HepG2 (cell line): ENCODE measurements around the gene NKD1. TPM values are rescaled to one million over a fixed set of nuclear protein-coding genes. Genes with fewer than 3 reads are reported as not detected.

Experiments
- ATAC-seq: fragments of 200-7000 bp; cut with Tn5 transposase; 3 replicates; pipeline ENCODE4 v1.9.1; 2020; ENCODE audit warnings: mild to moderate bottlenecking, moderate library complexity
- BruUV-seq: library from RNA; stranded (reverse); fragments of 400-500 nt; replicated peaks from 2 replicates; lab custom pipeline; 2021; lab: Mats Ljungman, UMichigan
- CTCF ChIA-PET: fragments of 300-600 bp; formaldehyde crosslinking; extraction: SDS; loops from one replicate; lab custom pipeline; 2021; ENCODE audit warnings: low total read pairs, inconsistent platforms, low intra/inter-chr PET ratio; lab: Yijun Ruan, JAX
- POLR2A ChIA-PET: fragments of 350-600 bp; sonication (Branson Sonifier 250); formaldehyde crosslinking; loops from one replicate; lab custom pipeline; 2020; ENCODE audit warnings: antibody characterized with exemption, inconsistent platforms; lab: Yijun Ruan, JAX
- DNase-seq: peaks from one replicate; pipeline ENCODE4 v3.0.0-alpha.2; 2015; ENCODE audit warnings: low spot score
- FAIRE-seq: peaks from 3 replicates; lab custom pipeline; 2011; peaks lifted over from hg19 to GRCh38; lab: Jason Lieb, UNC
- H2AFZ ChIP-seq: one replicate; pipeline ENCODE4 v1.6.1; 2011; ENCODE audit warnings: low read length, inconsistent platforms
- H3K27ac ChIP-seq: fragments of 300-600 bp; 3 replicates; pipeline ENCODE4 v1.8.0; 2011; ENCODE audit warnings: mixed run types, mild to moderate bottlenecking, mixed read lengths, low read length, inconsistent platforms; ENCODE audit not compliant: insufficient read depth; ENCODE audit errors: extremely low read length
- H3K27me3 ChIP-seq, 2 experiments: fragments of 200-600 bp in 1 of 2; 2 replicates in 1 of 2; 3 replicates in 1 of 2; pipeline versions ENCODE4 v1.6.0 to v1.8.0; 2011; ENCODE audit warnings: low read length in 2 of 2, mild to moderate bottlenecking in 2 of 2, moderate library complexity in 2 of 2, inconsistent platforms in 1 of 2; ENCODE audit not compliant: insufficient read depth in 2 of 2, control insufficient read depth in 1 of 2
- H3K36me3 ChIP-seq, 2 experiments: fragments of 200-600 bp in 1 of 2; replicated peaks in 1 of 2; 2 replicates in 1 of 2; 3 replicates in 1 of 2; pipeline versions ENCODE4 v1.5.1 to v1.8.0; 2011; ENCODE audit warnings: low read length in 2 of 2, inconsistent platforms in 1 of 2; ENCODE audit not compliant: insufficient read depth in 2 of 2, control insufficient read depth in 1 of 2
- H3K4me1 ChIP-seq: 2 replicates; pipeline ENCODE4 v1.5.1; 2012; ENCODE audit warnings: low read length, inconsistent platforms; ENCODE audit not compliant: insufficient read depth
- H3K4me2 ChIP-seq: 2 replicates; pipeline ENCODE4 v1.6.0; 2011; ENCODE audit warnings: low read depth, low read length, inconsistent platforms
- H3K4me3 ChIP-seq, 3 experiments: fragments of 200-600 bp in 1 of 3; sonication (generic), shearing (Covaris generic) in 1 of 3; replicated peaks in 1 of 3; 2 replicates each; pipeline ENCODE4 v1.5.1; 2011 to 2016; ENCODE audit warnings: low read length in 3 of 3, inconsistent platforms in 2 of 3, low read depth in 2 of 3, mild to moderate bottlenecking in 2 of 3, control low read depth in 1 of 3, mixed read lengths in 1 of 3; ENCODE audit not compliant: insufficient read depth in 1 of 3
- H3K79me2 ChIP-seq: one replicate; pipeline ENCODE4 v1.6.1; 2011; ENCODE audit warnings: low read length, inconsistent platforms; ENCODE audit not compliant: insufficient read depth
- H3K9ac ChIP-seq: 2 replicates; pipeline ENCODE4 v1.6.0; 2011; ENCODE audit warnings: mild to moderate bottlenecking, low read depth, low read length, inconsistent platforms; ENCODE audit not compliant: insufficient read depth
- H3K9me3 ChIP-seq: 2 replicates; pipeline ENCODE4 v1.5.1; 2012; ENCODE audit warnings: mild to moderate bottlenecking, low read length
- H4K20me1 ChIP-seq: 2 replicates; pipeline ENCODE4 v1.6.0; 2011; ENCODE audit warnings: inconsistent platforms, mild to moderate bottlenecking, low read length, moderate library complexity; ENCODE audit not compliant: insufficient read depth
- ARID2 ChIP-seq: sonication (generic); formaldehyde crosslinking; IDR thresholded peaks from 2 replicates; pipeline ENCODE4 v1.8.1; 2022; ENCODE audit warnings: mild to moderate bottlenecking, missing genetic modification reagents, borderline replicate concordance
- ATF3 ChIP-seq: sonication (generic); formaldehyde crosslinking; IDR thresholded peaks from 2 replicates; pipeline ENCODE4 v1.4.0; 2020; ENCODE audit warnings: missing genetic modification reagents
- BCL6 ChIP-seq: IDR thresholded peaks from 2 replicates; pipeline ENCODE4 v1.6.1; 2016; ENCODE audit warnings: missing genetic modification reagents, missing compliant biosample characterization
- HMG20A ChIP-seq: IDR thresholded peaks from 2 replicates; pipeline ENCODE4 v1.6.1; 2016; ENCODE audit warnings: borderline replicate concordance
- KAT8 ChIP-seq: IDR thresholded peaks from 2 replicates; pipeline ENCODE4 v1.6.1; 2016; ENCODE audit warnings: missing genetic modification reagents, missing compliant biosample characterization
- MAFF ChIP-seq: IDR thresholded peaks from 2 replicates; pipeline ENCODE4 v1.6.1; 2011; ENCODE audit warnings: low read depth, low read length, improper control_type of control experiment
- NR2F2 ChIP-seq: IDR thresholded peaks from 2 replicates; pipeline ENCODE4 v1.6.1; 2012; ENCODE audit warnings: low read depth, inconsistent platforms, borderline replicate concordance
- TEAD3 ChIP-seq: optimal IDR thresholded peaks from 2 replicates; pipeline ENCODE3; 2016; ENCODE audit warnings: borderline replicate concordance
- ZBTB38 ChIP-seq: sonication (generic); formaldehyde crosslinking; IDR thresholded peaks from 2 replicates; pipeline ENCODE4 v1.5.1; 2020; ENCODE audit warnings: mild to moderate bottlenecking, missing genetic modification reagents
- ZUFSP ChIP-seq: sonication (generic); formaldehyde crosslinking; IDR thresholded peaks from 2 replicates; pipeline ENCODE4 v1.9.0; 2021; ENCODE audit warnings: missing genetic modification reagents, mild to moderate bottlenecking, borderline replicate concordance
- WGBS: methylation state at CpG from one replicate; pipeline ENCODE4 v1.1.6; 2017; ENCODE audit warnings: low lambda C conversion rate; 5-methylcytosine and 5-hydroxymethylcytosine counted together
- in situ Hi-C: cut with HindIII; loops from 2 replicates; pipeline ENCODE4 v1.10.0; 2017; ENCODE audit warnings: low pct_unique_long_range_greater_than_20kb; ENCODE audit not compliant: extremely low pct_ligation_motif_present
- intact Hi-C: fragments of 100-400 bp; cut with micrococcal nuclease; formaldehyde crosslinking; loops from one replicate; pipeline ENCODE4 v1.10.0; 2022; ENCODE audit not compliant: unreplicated experiment
- polyA plus RNA-seq, 8 experiments: library from polyadenylated mRNA; depleted of rRNA in 3 of 8; stranded (reverse) in 7 of 8; unstranded in 1 of 8; fragments of >200 nt; fragmentation: Illumina TruSeq in 4 of 8; extraction: Trizol in 4 of 8; gene quantifications; 2 replicates each; pipeline versions ENCODE4 v1.2.1 to v1.2.3, GENCODE V29; 2011 to 2016; ENCODE audit warnings: low read depth in 4 of 8, missing spikeins in 1 of 8, mixed read lengths in 1 of 8; ENCODE audit not compliant: insufficient read depth in 1 of 8
- total RNA-seq, 5 experiments: library from RNA; depleted of rRNA; stranded (reverse); fragments of >200 nt; fragmentation: Illumina TruSeq; extraction: Trizol; gene quantifications; 2 replicates each; pipeline ENCODE4 v1.2.3, GENCODE V29; 2016; ENCODE audit warnings: low read depth in 1 of 5
- TF ChIP-seq, protein P1 (sequence below): sonication (generic); formaldehyde crosslinking; IDR thresholded peaks from 2 replicates; pipeline ENCODE4 v1.4.0; 2020; ENCODE audit warnings: mild to moderate bottlenecking, missing genetic modification reagents
- TF ChIP-seq, protein P2 (sequence below): sonication (generic); formaldehyde crosslinking; IDR thresholded peaks from 2 replicates; pipeline ENCODE4 v1.5.1; 2020; ENCODE audit warnings: mild to moderate bottlenecking, missing genetic modification reagents, borderline replicate concordance

NKD1 gene
- total and polyA plus RNA-seq, 2 of the 13 experiments (the other 11 are each of a cell fraction or from before 2014, with no cell fraction given): 70.4 to 121 TPM

DNA sequence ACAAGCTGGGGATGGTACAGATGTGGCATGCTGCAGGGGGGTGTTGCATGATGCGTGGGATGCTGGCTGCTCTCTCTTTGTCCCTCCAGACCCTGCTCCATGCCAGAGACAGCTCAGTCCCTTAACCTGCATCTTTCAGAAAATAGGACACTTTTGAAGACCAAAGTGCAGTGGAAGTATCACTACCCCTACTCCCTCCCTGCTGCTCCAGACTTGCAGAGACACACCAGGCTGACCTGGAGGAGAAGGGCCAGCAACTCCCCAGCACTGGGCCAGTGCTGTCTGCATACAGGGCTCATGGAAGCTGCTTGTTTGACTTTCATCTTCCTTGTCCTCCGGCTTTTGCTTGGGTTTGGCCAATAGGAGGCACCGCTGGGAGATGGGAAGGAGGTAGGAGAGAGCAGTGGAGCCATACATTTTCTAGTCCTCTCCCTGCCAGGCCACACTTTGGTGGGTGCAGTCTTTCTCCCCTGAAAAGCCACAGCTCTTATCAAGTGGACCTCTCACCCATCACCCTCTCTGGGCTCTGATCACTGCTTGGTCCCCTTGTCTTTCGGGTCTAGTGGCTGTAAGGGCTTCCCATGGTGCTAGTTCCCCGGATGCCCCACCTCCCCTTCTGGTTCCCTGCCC, 46.1 kb upstream of the NKD1 start (continued):
- TF ChIP-seq NR2F2: no peak
- no peak for TF ChIP-seq ZUFSP (CRISPR knock-in tag)
- TF ChIP-seq, protein P1, sequence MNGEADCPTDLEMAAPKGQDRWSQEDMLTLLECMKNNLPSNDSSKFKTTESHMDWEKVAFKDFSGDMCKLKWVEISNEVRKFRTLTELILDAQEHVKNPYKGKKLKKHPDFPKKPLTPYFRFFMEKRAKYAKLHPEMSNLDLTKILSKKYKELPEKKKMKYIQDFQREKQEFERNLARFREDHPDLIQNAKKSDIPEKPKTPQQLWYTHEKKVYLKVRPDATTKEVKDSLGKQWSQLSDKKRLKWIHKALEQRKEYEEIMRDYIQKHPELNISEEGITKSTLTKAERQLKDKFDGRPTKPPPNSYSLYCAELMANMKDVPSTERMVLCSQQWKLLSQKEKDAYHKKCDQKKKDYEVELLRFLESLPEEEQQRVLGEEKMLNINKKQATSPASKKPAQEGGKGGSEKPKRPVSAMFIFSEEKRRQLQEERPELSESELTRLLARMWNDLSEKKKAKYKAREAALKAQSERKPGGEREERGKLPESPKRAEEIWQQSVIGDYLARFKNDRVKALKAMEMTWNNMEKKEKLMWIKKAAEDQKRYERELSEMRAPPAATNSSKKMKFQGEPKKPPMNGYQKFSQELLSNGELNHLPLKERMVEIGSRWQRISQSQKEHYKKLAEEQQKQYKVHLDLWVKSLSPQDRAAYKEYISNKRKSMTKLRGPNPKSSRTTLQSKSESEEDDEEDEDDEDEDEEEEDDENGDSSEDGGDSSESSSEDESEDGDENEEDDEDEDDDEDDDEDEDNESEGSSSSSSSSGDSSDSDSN (CRISPR knock-in tag): peak; percentile 1; the same call in 1 of the 2 replicates

DNA sequence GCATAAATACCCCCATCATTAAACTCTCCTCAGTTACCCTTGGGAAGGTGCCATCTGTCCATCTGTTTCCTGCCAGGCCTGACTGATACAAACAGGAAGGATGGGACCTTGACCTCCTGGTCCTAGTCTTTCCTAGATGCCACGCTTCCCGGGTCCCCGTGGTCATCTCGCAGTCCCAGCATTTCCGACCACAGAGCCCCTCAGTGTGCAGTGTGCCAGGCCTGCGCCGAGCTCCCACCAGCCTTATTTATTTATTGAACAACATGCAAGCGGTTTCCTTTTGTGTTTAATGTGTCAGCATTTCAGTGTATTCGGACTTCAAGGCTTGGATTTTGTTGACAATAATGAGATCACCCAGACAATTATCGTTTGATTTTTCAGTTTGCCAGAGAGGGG, 45.6 kb upstream of the NKD1 start:
- no peaks in the 10 kb centered on the region for H4K20me1 ChIP-seq
- POLR2A ChIA-PET: interaction anchor here (0.6 to 1.9 kb wide), 8 partner anchors 9 to 45 kb away, joined by 3 to 14 read pairs (median 3); partner anchors contain the start of gene NKD1
- H3K4me2 ChIP-seq: peak overlapping the region; percentile 42; the same call in 1 of the 2 replicates
- H3K4me1 ChIP-seq: peaks cover 94% of the 10 kb centered on the region
- in situ Hi-C loops: no loop called here
- peak; percentile 87 for DNase-seq
- ATAC-seq: peak; percentile 45
- 19% methylated on average over 10 of the region's 10 CpGs for WGBS
- H3K27ac ChIP-seq: peak overlapping the region; percentile 51
- 0 out of 2 replicates have a peak, but pooled peaks cover 6% of the 10 kb centered on the region for H3K9me3 ChIP-seq
- no peak overlapping the region for H2AFZ ChIP-seq
- H3K9ac ChIP-seq: peak overlapping the region; percentile 14; the same call in 1 of the 2 replicates
- FAIRE-seq: no peak
- no peaks in the 10 kb centered on the region for H3K36me3 ChIP-seq
- intact Hi-C loops: no loop called here
- CTCF ChIA-PET: no interaction called here
- no peaks in the 10 kb centered on the region for H3K27me3 ChIP-seq
- no TSS peak for BruUV-seq
- no peak overlapping the region for H3K4me3 ChIP-seq
- H3K79me2 ChIP-seq: peaks cover 21% of the 10 kb centered on the region
- peak; percentile 49; the same call in 1 of the 2 replicates for TF ChIP-seq ATF3 (CRISPR knock-in tag)
- peak; percentile 56; the same call in 1 of the 2 replicates for TF ChIP-seq HMG20A (CRISPR knock-in tag)
- TF ChIP-seq ZBTB38 (CRISPR knock-in tag): peak; percentile 65
- TF ChIP-seq, protein P2, sequence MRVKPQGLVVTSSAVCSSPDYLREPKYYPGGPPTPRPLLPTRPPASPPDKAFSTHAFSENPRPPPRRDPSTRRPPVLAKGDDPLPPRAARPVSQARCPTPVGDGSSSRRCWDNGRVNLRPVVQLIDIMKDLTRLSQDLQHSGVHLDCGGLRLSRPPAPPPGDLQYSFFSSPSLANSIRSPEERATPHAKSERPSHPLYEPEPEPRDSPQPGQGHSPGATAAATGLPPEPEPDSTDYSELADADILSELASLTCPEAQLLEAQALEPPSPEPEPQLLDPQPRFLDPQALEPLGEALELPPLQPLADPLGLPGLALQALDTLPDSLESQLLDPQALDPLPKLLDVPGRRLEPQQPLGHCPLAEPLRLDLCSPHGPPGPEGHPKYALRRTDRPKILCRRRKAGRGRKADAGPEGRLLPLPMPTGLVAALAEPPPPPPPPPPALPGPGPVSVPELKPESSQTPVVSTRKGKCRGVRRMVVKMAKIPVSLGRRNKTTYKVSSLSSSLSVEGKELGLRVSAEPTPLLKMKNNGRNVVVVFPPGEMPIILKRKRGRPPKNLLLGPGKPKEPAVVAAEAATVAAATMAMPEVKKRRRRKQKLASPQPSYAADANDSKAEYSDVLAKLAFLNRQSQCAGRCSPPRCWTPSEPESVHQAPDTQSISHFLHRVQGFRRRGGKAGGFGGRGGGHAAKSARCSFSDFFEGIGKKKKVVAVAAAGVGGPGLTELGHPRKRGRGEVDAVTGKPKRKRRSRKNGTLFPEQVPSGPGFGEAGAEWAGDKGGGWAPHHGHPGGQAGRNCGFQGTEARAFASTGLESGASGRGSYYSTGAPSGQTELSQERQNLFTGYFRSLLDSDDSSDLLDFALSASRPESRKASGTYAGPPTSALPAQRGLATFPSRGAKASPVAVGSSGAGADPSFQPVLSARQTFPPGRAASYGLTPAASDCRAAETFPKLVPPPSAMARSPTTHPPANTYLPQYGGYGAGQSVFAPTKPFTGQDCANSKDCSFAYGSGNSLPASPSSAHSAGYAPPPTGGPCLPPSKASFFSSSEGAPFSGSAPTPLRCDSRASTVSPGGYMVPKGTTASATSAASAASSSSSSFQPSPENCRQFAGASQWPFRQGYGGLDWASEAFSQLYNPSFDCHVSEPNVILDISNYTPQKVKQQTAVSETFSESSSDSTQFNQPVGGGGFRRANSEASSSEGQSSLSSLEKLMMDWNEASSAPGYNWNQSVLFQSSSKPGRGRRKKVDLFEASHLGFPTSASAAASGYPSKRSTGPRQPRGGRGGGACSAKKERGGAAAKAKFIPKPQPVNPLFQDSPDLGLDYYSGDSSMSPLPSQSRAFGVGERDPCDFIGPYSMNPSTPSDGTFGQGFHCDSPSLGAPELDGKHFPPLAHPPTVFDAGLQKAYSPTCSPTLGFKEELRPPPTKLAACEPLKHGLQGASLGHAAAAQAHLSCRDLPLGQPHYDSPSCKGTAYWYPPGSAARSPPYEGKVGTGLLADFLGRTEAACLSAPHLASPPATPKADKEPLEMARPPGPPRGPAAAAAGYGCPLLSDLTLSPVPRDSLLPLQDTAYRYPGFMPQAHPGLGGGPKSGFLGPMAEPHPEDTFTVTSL (CRISPR knock-in tag): peak; percentile 35; the same call in 1 of the 2 replicates
- peak; percentile 75 for TF ChIP-seq TEAD3 (CRISPR knock-in tag)
- TF ChIP-seq MAFF: 0 out of 2 replicates have a peak, but pooled peaks have one; percentile 34
- peak; percentile 78; the same call in 1 of the 2 replicates for TF ChIP-seq BCL6 (CRISPR knock-in tag)
- TF ChIP-seq ARID2 (CRISPR knock-in tag): no peak
- peak; percentile 33; the same call in 1 of the 2 replicates for TF ChIP-seq KAT8 (CRISPR knock-in tag)
